T-helper 22 cell (primary cell): ENCODE results near the gene BGN.

Source experiments
- DNase-seq: peaks from one replicate; pipeline ENCODE4 v3.0.0-alpha.2; 2020; ENCODE audit warnings: low read depth

Gene BGN

GRCh38 chrX:153460826-153461225 lies 34.0 kb upstream of the BGN start:
- no peak for DNase-seq

- DNase-seq = no peak
These were observed 32.5 kb upstream of the BGN start for GRCh38 chrX:153462291-153462690.

- DNase-seq = no peak
These were observed 31.7 kb upstream of the BGN start for GRCh38 chrX:153463031-153463430.

- no peak for DNase-seq
These were observed 31.2 kb upstream of the BGN start for GRCh38 chrX:153463556-153463955.

DNA sequence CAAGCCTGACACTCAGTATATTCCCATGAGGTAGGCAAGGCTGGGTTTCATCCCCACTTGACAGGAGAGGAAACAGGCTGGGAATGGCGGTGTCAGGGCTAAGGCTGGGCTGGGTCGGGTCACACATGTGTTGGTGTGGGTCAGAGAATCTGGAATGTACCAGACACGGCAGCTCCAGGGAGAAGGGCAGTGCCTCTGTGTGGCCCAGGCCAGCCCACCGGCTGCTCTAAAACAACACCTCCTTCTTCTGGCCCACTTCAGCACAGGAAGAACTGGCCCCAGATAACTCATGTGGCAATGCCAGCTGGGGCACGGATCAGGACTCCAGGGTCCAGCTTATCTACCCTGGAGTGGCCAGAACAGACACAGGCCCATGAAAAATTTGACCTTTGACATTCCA lies 30.7 kb upstream of the BGN start:
- DNase-seq = no peak

DNA sequence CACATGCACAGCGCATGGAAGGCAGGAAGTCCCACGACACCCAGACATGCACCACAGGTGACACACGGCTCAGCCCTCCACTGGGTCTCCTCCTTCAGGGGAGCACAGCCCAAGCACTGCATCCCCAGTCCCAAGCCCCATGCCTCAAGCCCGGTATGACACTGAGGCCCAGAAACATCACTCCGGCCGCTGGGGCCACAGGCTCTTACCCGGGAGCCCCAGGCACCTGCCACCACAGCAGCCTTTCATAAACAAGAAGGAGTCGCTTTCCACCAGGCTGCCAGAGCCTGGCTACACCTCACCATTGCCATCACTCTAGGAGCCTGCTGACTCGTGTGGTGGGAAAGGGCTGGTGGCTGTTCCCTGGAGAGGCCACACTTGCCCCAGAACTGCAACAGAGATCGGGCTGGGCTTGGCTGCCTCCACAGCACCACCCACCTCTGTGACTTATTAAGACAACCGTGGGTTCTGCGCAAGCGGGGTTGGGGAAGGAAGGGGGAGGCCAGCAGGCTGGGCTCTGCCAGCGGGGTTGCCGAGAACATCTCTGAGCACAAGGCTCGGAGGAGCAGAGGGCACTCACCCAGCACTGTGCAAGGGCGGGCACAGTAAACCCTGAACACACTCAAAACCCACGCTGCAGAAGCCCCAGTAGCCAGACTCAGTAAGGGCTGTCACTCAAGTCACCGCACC lies 28.9 kb upstream of the BGN start:
- no peak for DNase-seq

DNA sequence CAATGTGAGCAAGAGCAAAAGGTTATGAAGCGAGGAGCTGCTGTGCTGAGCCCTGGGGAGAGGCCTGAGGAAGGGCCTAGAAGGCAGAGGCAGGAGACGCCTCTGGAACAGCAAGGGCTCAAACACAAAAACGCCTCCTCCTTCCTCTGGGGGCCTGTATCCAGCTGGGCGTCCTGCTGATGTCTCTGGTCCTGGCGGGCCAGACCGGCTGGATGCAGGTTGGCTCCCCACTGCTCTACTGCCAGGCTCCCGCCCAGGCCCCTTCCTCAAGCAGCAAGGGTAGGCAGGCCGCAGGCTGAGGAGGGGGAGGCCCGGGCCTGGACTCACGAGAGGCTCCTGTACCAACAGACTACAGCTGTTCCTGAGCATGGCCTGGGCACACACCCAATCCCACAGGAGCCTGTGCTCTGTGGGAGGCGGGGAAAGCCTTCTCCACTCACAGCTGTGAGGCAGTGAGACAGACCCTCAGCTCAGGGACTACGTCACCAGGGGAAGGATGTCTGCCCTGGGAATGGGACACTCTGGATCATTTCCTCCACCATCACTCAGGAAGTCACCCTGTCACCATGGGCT lies 26.7 kb upstream of the BGN start:
- no peak for DNase-seq

DNA sequence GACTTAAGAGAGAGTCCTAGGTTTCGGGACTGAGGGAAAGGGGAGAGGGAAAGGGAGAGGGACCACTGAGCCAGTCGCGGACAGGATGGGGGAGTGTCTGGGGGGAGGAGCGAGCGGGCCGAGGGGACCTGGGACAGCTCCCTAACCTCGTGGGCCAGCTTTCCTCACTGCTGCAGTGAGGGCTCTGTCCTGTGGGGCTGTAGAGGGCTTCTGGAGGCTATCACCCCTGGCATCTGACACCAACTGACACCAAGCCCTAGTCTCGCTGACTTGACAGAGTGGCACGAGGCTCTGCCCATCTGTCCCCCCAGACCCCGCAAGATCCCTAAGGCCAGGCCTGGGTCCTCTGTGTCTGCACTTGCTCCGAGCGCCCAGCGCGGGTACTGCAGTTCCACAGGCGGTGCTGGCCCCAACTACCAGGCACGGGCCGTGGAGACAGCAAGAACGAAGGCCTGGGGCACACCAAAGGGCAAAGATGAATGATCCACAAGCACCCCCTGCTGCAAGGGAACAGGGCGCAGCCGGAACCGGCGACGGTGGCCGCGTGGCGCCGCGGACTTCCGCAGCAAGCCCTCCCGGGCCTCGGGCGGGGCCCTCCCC lies 24.9 kb upstream of the BGN start:
- DNase-seq = no peak

- DNase-seq = peak; percentile 82
These were observed 24.1 kb upstream of the BGN start, which contains the start of gene HAUS7 for GRCh38 chrX:153470411-153471363. Gene HAUS7 (minus strand): TSS chrX:153470576. CDS start chrX:153470557, 19 bp downstream.

- DNase-seq = no peak
These were observed 23.0 kb upstream of the BGN start for GRCh38 chrX:153471663-153472280.

DNA sequence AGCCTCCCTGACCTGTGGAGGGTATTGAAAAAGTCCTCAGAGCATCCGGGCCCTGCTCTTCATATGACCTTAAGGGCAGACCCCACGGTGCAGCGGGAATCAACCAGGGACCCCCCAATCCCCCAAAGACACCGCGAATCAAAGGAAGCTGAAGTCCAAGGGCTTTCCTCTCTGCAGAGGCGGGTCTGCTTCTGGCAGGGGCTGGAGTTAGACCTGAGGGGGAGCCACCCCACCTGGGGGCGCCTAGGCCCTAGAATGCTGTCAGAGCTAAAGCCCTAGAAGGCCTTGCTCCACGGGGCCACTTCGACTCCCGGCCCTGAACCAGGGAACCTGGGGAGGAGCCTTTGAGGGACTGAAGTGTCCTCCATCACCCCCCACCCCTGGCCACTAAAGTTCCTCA lies 21.7 kb upstream of the BGN start:
- no peak for DNase-seq

GRCh38 chrX:153474266-153474665 lies 20.5 kb upstream of the BGN start:
- no peak for DNase-seq

DNA sequence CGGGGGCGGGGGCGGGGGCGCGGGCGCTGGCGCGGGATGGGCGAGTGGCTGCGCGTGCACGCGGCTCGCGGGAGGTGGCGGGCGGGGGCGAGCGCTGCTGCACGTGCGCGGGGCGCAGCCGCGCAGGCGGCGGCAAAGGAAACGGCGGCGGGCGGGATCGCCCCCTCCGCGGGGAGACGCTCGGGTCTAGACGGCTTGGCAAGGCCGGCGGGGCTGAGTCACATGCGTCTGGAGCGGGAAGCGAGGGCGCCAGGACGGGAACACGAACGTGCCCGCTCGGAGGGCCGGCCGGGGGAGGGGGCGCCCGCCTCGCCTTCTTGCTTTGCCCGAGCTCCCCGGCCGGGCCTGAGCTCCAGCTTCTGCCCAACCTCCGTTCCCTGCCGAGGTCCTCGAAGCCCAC lies 20.1 kb upstream of the BGN start:
- peak; percentile 26 for DNase-seq

DNA sequence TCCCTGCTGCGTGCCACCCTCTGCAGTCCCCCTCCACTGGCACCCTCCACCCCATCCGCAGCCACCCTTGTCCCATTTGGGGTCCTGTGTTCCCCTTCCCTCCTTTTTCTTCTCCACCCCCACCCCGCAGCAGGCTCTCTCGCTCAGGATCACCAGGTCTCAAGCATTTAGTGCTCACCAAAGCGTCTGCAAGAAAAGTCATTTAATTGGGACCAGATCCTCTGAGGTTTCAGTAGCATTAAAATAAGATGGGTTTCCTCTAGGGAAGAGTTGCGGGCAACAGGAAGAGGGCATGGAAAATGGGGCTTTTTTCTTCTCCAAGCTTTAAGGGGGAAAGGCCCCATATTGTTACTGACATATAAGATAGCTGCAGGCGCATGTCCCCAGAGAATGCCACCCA lies 19.5 kb upstream of the BGN start:
- DNase-seq = no peak

- no peak for DNase-seq
These were observed 19.0 kb upstream of the BGN start for GRCh38 chrX:153475751-153476281.

- no peak for DNase-seq
These were observed 18.0 kb upstream of the BGN start for GRCh38 chrX:153476666-153477363.

GRCh38 chrX:153477364-153477857 lies 17.4 kb upstream of the BGN start:
- no peak for DNase-seq

DNA sequence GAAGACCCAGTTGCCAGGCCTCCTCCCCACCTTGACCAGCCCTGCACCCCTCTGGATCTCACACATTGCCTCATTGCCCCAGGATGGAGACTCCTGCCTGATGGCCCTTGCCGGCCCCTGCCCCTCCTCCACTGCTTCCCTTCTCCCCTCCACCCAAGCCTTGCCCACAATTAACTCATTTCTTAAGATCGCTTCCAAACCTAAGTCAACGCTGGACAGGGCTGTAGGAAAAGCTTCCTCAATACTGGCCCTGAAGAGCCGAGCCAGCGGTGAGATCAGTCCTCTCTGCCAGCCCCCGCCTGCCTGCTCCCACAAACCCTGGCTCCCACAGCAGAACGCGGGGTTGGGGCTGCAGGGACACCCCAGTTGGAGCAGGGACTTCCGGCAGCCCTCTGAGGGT lies 16.9 kb upstream of the BGN start:
- DNase-seq = no peak

DNA sequence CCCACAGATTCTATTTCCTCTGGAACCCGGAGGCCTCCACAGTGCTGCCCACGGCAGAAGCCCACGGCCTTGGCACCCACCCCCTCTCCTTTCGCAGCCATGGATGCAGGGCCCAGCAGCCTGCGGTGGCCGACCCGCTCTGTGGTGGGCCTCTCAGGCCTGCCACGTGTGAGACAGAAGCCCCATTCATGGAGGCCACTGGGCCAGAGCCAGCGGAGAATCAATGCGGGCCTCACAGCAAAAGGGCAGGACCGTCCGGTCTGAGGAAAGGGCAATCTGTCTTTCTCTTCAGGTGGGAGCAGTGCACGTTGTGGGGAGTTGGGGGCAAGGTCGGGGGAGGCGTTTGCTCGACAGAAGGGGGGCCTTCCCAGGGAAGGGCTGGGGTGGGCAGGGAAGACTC lies 16.0 kb upstream of the BGN start:
- DNase-seq = no peak

DNA sequence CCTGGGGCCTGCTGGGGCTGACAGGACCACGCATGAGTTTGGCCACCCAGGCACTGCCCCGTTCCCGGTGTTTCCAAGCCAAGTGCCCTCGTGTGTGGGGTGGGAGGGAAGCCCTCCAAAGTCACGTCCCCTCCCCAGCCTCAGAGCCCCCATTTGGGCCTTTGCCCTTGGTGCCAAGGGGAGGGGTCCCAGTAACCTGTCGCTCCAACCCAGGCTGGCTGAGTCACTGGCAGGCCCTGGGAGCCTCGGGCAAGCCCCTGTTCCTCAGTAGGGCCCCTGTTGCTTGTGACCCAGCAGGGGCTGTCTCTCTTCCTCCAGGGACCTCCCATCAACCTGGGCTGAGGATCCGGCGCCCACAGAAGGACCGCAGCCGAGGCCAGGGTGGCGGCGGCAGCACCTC lies 13.7 kb upstream of the BGN start:
- no peak for DNase-seq
